Hepatocyte (in vitro differentiated cells): Measurements from ENCODE around the gene RHEBL1. TPM values are rescaled to one million over a fixed set of nuclear protein-coding genes. Genes with fewer than 3 reads are reported as not detected.

Source experiments
- DNase-seq: peaks from one replicate; pipeline ENCODE4 v3.0.0-alpha.2; 2016; ENCODE audit warnings: low spot score
- H2AFZ ChIP-seq: fragments of 200-600 bp; sonication (generic); 2 replicates; pipeline ENCODE4 v1.6.0; 2016; ENCODE audit warnings: antibody characterized with exemption, mild to moderate bottlenecking
- H3K27ac ChIP-seq: fragments of 200-600 bp; sonication (generic); 2 replicates; pipeline ENCODE4 v1.5.1; 2016; ENCODE audit warnings: mild to moderate bottlenecking
- H3K27me3 ChIP-seq: fragments of 200-600 bp; sonication (generic); 2 replicates; pipeline ENCODE4 v1.6.1; 2016
- H3K36me3 ChIP-seq: fragments of 200-600 bp; sonication (generic); replicated peaks from 2 replicates; pipeline ENCODE4 v1.5.1; 2016; ENCODE audit warnings: low read depth; ENCODE audit not compliant: insufficient read depth
- H3K4me1 ChIP-seq: fragments of 200-600 bp; sonication (generic); 2 replicates; pipeline ENCODE4 v1.5.1; 2016; ENCODE audit warnings: mild to moderate bottlenecking, moderate library complexity; ENCODE audit not compliant: insufficient read depth
- H3K4me2 ChIP-seq: fragments of 200-600 bp; sonication (generic); 2 replicates; pipeline ENCODE4 v1.6.0; 2016
- H3K4me3 ChIP-seq: fragments of 200-600 bp; sonication (generic); 2 replicates; pipeline ENCODE4 v1.5.1; 2016; ENCODE audit warnings: mild to moderate bottlenecking
- H3K79me2 ChIP-seq: fragments of 200-600 bp; sonication (generic); 2 replicates; pipeline ENCODE4 v1.6.0; 2017; ENCODE audit warnings: mild to moderate bottlenecking
- H3K9me2 ChIP-seq: fragments of 200-600 bp; sonication (generic); replicated peaks from 2 replicates; pipeline ENCODE4 v1.6.0; 2017; ENCODE audit warnings: mild to moderate bottlenecking; ENCODE audit not compliant: insufficient read depth
- H3K9me3 ChIP-seq: fragments of 200-600 bp; sonication (generic); 2 replicates; pipeline ENCODE4 v1.5.1; 2016; ENCODE audit warnings: low read depth, mild to moderate bottlenecking
- H4K20me1 ChIP-seq: fragments of 200-600 bp; sonication (generic); 2 replicates; pipeline ENCODE4 v1.6.0; 2016; ENCODE audit warnings: mild to moderate bottlenecking; ENCODE audit not compliant: insufficient read depth, poor library complexity, severe bottlenecking
- CTCF ChIP-seq: fragments of 200-600 bp; sonication (generic); IDR thresholded peaks from 2 replicates; pipeline ENCODE4 v1.5.1; 2016; ENCODE audit warnings: antibody characterized with exemption, mild to moderate bottlenecking; ENCODE audit not compliant: poor library complexity
- EZH2 ChIP-seq: fragments of 200-600 bp; sonication (generic); IDR thresholded peaks from 2 replicates; pipeline ENCODE4 v1.6.1; 2016; ENCODE audit warnings: antibody characterized with exemption, mild to moderate bottlenecking, borderline replicate concordance
- EZH2phosphoT487 ChIP-seq: fragments of 200-600 bp; sonication (generic); IDR thresholded peaks from one replicate; pipeline ENCODE4 v1.6.1; 2018; ENCODE audit warnings: antibody characterized with exemption, mild to moderate bottlenecking, low read depth, moderate library complexity; ENCODE audit not compliant: unreplicated experiment, severe bottlenecking
- WGBS: methylation state at CpG from one replicate; pipeline ENCODE4 v1.1.6; 2016; ENCODE audit warnings: low lambda C conversion rate; ENCODE audit errors: missing lambda C conversion rate; 5-methylcytosine and 5-hydroxymethylcytosine counted together
- polyA plus RNA-seq: library from polyadenylated mRNA; unstranded; fragments of >200 nt; fragmentation: Nextera tagmentation; extraction: Ambion mirVana; gene quantifications from 2 replicates; pipeline ENCODE4 v1.2.1, GENCODE V29; 2016
- total RNA-seq: library from RNA; depleted of rRNA; stranded (reverse); fragments of >200 nt; gene quantifications from 2 replicates; pipeline ENCODE4 v1.2.3, GENCODE V29; 2014

RHEBL1 gene
- total and polyA plus RNA-seq, 2 experiments from 2014 or later = 0.30 TPM; not detected in 1

- no peak for DNase-seq
- no peaks in the 10 kb centered on the region for H3K36me3 ChIP-seq
- WGBS = 97% methylated on average over 4 of the region's 4 CpGs
Measured at GRCh38 chr12:49025463-49025862, 44.3 kb downstream of the RHEBL1 start.

GRCh38 chr12:49024543-49024942, 45.2 kb downstream of the RHEBL1 start:
- Histone ChIP-seq H3K27me3 (no peaks in the 10 kb centered on the region), H2AFZ (no peak overlapping the region), H3K9me2 (no peaks in the 10 kb centered on the region), H4K20me1 (no peaks in the 10 kb centered on the region), H3K79me2 (no peaks in the 10 kb centered on the region), H3K9me3 (no peaks in the 10 kb centered on the region), H3K4me2 (no peak overlapping the region), H3K4me3 (no peak overlapping the region), H3K36me3 (no peaks in the 10 kb centered on the region), H3K4me1 (peaks cover 3% of the 10 kb centered on the region), H3K27ac (no peak overlapping the region)
- TF ChIP-seq EZH2 = no peak
- no peak for TF ChIP-seq CTCF
- TF ChIP-seq EZH2phosphoT487 = no peak
- DNase-seq = no peak
- WGBS = 92% methylated on average over 12 of the region's 12 CpGs

More at GRCh38 chr12:49025463-49025862, 44.3 kb downstream of the RHEBL1 start:
- Histone ChIP-seq H3K79me2 (no peaks in the 10 kb centered on the region), H3K4me1 (no peaks in the 10 kb centered on the region), H3K9me2 (no peaks in the 10 kb centered on the region), H4K20me1 (no peaks in the 10 kb centered on the region), H2AFZ (no peak overlapping the region), H3K9me3 (no peaks in the 10 kb centered on the region), H3K27ac (no peak overlapping the region), H3K4me2 (no peak overlapping the region), H3K4me3 (no peak overlapping the region), H3K27me3 (no peaks in the 10 kb centered on the region)
- no peak for TF ChIP-seq CTCF
- no peak for TF ChIP-seq EZH2phosphoT487
- no peak for TF ChIP-seq EZH2

- Histone ChIP-seq H3K36me3 (no peaks in the 10 kb centered on the region), H3K4me2 (no peak overlapping the region), H2AFZ (no peak overlapping the region), H3K4me1 (peaks cover 7% of the 10 kb centered on the region), H3K27me3 (no peaks in the 10 kb centered on the region), H3K9me3 (no peaks in the 10 kb centered on the region), H3K79me2 (no peaks in the 10 kb centered on the region), H4K20me1 (no peaks in the 10 kb centered on the region), H3K27ac (no peak overlapping the region), H3K4me3 (no peak overlapping the region), H3K9me2 (no peaks in the 10 kb centered on the region)
- 92% methylated on average over 2 of the region's 2 CpGs for whole genome bisulfite sequencing
- DNase-seq = no peak
- TF ChIP-seq CTCF = no peak
- no peak for TF ChIP-seq EZH2
- TF ChIP-seq EZH2phosphoT487 = no peak
Measured at GRCh38 chr12:49023812-49024211, 46.0 kb downstream of the RHEBL1 start.

- Histone ChIP-seq H4K20me1 (no peaks in the 10 kb centered on the region), H3K9me3 (no peaks in the 10 kb centered on the region), H2AFZ (no peak overlapping the region), H3K4me2 (no peak overlapping the region), H3K27me3 (no peaks in the 10 kb centered on the region), H3K27ac (no peak overlapping the region), H3K36me3 (no peaks in the 10 kb centered on the region), H3K79me2 (no peaks in the 10 kb centered on the region), H3K9me2 (no peaks in the 10 kb centered on the region), H3K4me1 (peaks cover 7% of the 10 kb centered on the region), H3K4me3 (no peak overlapping the region)
- no peak for TF ChIP-seq EZH2
- TF ChIP-seq CTCF = no peak
- TF ChIP-seq EZH2phosphoT487 = no peak
- no peak for DNase-seq
- 98% methylated on average over 15 of the region's 15 CpGs for WGBS
Measured at GRCh38 chr12:49022558-49023178, 47.1 kb downstream of the RHEBL1 start.
